HG03095 (cell line): ENCODE data around the gene NXF3.
"Not testable (repeated sequence)": the region's sequence is repeated elsewhere in the genome, so short reads cannot be mapped to it uniquely, and the experiment has no call there.

Source experiments
- ATAC-seq: cut with Tn5 transposase; IDR thresholded peaks from one replicate; pipeline ENCODE4 v1.9.1; 2021; ENCODE audit warnings: moderate library complexity; ENCODE audit not compliant: unreplicated experiment

The NXF3 gene

DNA sequence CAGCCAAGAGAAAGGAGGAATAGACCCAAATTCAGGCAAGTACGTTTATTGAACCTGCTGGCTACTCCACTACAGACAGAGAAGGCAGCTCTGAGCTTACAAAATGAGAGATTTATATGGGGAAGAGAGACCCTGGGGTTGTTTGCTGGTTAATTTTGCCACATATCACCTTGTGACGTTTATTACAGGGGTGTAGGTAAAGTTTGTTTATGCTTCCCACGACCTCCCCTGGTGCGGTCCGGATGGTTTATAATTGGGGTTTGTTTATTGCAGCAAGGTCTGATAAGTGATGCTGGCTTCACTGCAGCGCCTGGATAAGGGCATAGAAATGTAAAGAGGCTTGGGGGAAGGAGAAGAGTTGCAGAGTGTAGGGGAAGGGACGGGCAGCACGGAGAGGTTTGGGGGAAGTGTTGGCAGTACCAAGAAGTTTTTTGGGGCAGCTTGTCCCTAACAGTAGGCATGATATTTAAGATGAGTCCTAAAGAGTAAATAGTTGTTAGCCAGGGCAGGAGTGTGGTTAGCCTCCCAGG is 41.6 kb downstream of the NXF3 start:
- no peak for ATAC-seq

DNA sequence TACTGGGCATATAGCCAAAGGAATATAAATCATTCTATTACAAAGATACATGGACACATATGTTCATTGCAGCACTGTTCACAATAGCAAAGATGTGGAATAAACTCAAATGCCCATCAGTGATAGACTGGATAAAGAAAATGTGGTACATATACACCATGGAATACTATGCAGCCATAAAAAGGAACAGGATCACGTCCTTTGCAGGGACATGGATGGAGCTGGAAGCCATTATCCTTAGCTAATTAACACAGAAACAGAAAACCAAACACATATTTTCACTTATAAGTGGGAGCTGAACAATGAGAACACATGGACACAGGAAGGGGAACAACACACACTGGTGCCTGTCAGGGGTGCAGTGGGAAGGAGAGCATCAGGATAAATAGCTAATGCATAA is 59.6 kb downstream of the NXF3 start:
- not testable (repeated sequence) for ATAC-seq
